Lower leg skin (tissue), 4 donors: ENCODE measurements around the gene PHEX. TPM values are rescaled to one million over a fixed set of nuclear protein-coding genes. Genes with fewer than 3 reads are reported as not detected.

ENCODE experiments used
- DNase-seq, 2 donors: peaks; one replicate each; pipeline ENCODE4 v3.0.0-alpha.2; 2019; ENCODE audit warnings: low spot score in 2 of 2
- H3K4me3 ChIP-seq: fragments of 200-600 bp; sonication (generic); 2 replicates; pipeline ENCODE4 v1.5.1; 2017; ENCODE audit warnings: mild to moderate bottlenecking, low read depth; ENCODE audit not compliant: poor library complexity, severe bottlenecking
- POLR2A ChIP-seq, 2 donors: fragments of 450-650 bp; IDR thresholded peaks; one replicate each; pipeline ENCODE4 v1.6.1; 2016 to 2017; ENCODE audit warnings: antibody characterized with exemption in 2 of 2, mild to moderate bottlenecking in 1 of 2, moderate library complexity in 1 of 2
- WGBS, 2 donors: methylation state at CpG; one replicate each; pipeline ENCODE4 v1.1.5; 2018; 5-methylcytosine and 5-hydroxymethylcytosine counted together
- intact Hi-C: fragments of 100-400 bp; cut with DNase I; formaldehyde crosslinking; loops from one replicate; pipeline ENCODE4 v1.15.0; 2023; ENCODE audit warnings: low total_unique reads
- total RNA-seq, 4 donors: library from RNA; depleted of rRNA; stranded (reverse); fragments of >200 nt; gene quantifications; one replicate each; pipeline ENCODE4 v1.1.0, GENCODE V29; 2016
- TF ChIP-seq, protein P1 (sequence below), 3 donors: fragments of 450-650 bp; IDR thresholded peaks; one replicate each; pipeline ENCODE4 v1.5.1; 2016; ENCODE audit warnings: antibody characterized with exemption in 3 of 3, mild to moderate bottlenecking in 3 of 3, moderate library complexity in 2 of 3

PHEX gene
- total RNA-seq, 4 donors from 2014 or later = 0.08 to 1.6 (median 0.10) TPM; not detected in 1

DNA sequence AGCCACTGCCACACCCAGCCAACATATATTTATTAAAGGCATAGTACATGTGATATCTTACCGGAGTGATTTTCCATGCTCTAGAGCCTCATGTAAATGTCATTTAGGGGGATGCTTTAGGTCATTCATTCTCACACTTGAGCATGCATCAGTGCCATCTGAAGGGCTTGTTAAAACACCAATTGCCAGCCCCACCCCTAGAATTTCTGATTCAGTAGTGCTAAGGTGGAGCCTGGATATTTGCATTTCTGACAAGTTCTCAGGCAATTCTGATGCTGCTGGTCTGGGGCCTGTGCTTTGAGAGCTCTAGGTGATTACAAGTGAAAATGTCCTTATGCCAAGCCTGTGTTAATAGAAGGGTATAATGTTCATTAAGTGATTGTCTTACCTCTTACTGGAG, 107.7 kb downstream of the PHEX start:
- DNase-seq = no peak
- intact Hi-C loops = no loop called here
- 67 to 91% methylated on average over 1 of the region's 1 CpG for WGBS, 2 donors
- H3K4me3 ChIP-seq = no peak overlapping the region
- no peak for TF ChIP-seq POLR2A (IDR thresholded peaks at IDR 0.05)
- TF ChIP-seq, protein P1, sequence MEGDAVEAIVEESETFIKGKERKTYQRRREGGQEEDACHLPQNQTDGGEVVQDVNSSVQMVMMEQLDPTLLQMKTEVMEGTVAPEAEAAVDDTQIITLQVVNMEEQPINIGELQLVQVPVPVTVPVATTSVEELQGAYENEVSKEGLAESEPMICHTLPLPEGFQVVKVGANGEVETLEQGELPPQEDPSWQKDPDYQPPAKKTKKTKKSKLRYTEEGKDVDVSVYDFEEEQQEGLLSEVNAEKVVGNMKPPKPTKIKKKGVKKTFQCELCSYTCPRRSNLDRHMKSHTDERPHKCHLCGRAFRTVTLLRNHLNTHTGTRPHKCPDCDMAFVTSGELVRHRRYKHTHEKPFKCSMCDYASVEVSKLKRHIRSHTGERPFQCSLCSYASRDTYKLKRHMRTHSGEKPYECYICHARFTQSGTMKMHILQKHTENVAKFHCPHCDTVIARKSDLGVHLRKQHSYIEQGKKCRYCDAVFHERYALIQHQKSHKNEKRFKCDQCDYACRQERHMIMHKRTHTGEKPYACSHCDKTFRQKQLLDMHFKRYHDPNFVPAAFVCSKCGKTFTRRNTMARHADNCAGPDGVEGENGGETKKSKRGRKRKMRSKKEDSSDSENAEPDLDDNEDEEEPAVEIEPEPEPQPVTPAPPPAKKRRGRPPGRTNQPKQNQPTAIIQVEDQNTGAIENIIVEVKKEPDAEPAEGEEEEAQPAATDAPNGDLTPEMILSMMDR (IDR thresholded peaks at IDR 0.05) = no peak

DNA sequence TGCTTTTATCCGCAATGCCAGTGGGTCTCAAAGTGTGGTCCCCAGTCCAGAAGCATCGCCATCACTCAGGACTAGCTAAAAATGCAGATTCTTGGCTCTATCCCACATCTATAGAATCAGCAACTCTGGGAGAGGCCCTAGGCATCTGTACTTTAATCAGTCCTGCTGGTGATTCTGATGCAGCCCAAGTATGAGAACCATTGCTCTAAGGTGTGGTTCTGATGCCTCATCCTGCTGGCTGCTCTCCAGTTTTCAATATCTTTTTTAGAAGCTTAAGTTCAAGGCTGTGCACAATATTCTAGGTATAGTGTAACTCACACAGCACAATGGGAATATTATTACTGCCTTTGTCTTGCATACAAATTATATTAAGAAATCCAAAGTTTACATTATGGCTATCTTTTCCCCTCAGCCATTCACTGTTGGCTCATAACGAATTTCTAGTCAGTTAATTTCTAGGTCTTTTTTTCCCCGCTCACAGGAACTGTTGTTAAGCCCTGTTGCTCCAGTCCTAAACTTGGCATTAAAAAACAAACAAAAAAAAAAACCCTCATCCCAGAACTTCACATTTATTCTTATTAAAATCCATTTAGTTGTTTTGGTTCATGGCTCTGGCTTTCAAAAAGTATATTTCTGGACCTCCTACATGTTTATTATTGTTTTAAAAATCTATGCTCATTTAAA, 109.1 kb downstream of the PHEX start:
- 66 to 77% methylated on average over 4 of the region's 4 CpGs for WGBS, 2 donors
- intact Hi-C loops = no loop called here
- no peak overlapping the region for H3K4me3 ChIP-seq

GRCh38 chrX:22147214-22147613, 115.1 kb downstream of the PHEX start:
- intact Hi-C loops = no loop called here
- WGBS, 2 donors = 63 to 93% methylated on average over 1 of the region's 1 CpG
- no peak for DNase-seq
- H3K4me3 ChIP-seq = no peak overlapping the region
- TF ChIP-seq POLR2A (IDR thresholded peaks at IDR 0.05) = no peak
- TF ChIP-seq, protein P1 (IDR thresholded peaks at IDR 0.05) = no peak

More for the DNA sequence above, 109.1 kb downstream of the PHEX start:
- TF ChIP-seq, protein P1 (IDR thresholded peaks at IDR 0.05) = no peak
- TF ChIP-seq POLR2A (IDR thresholded peaks at IDR 0.05) = no peak
- DNase-seq = no peak

GRCh38 chrX:22147942-22148341, 115.8 kb downstream of the PHEX start:
- TF ChIP-seq POLR2A (IDR thresholded peaks at IDR 0.05) = no peak
- TF ChIP-seq, protein P1 (IDR thresholded peaks at IDR 0.05) = no peak
- intact Hi-C loops = no loop called here
- no peak overlapping the region for H3K4me3 ChIP-seq
- DNase-seq = no peak
- WGBS, 2 donors = 75 to 86% methylated on average over 3 of the region's 3 CpGs

GRCh38 chrX:22148565-22148964, 116.4 kb downstream of the PHEX start:
- intact Hi-C loops = no loop called here
- no peak for TF ChIP-seq POLR2A (IDR thresholded peaks at IDR 0.05)
- TF ChIP-seq, protein P1 (IDR thresholded peaks at IDR 0.05) = no peak
- no peak for DNase-seq
- no peak overlapping the region for H3K4me3 ChIP-seq
- 70 to 94% methylated on average over 2 of the region's 2 CpGs for WGBS, 2 donors

DNA sequence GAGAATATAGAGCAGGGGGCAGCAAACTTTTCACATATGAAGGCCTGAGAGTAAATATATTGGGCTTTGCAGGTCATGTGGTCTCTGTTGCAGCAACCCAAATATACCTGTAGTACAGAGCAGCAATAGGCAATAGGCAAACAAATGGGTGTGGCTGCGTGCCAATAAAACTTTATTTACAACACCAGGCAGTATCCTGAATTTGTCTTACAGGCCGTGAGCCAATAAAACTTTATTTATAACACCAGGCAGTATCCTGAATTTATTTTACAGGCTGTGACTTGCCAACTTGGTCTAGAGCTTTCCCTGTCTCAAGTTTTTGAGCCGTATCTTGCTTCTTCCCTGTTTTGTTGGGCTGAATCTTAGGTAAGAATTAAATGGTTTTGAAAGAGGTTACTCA, 118.2 kb downstream of the PHEX start:
- intact Hi-C loops = no loop called here
- TF ChIP-seq, protein P1 (IDR thresholded peaks at IDR 0.05) = no peak
- TF ChIP-seq POLR2A (IDR thresholded peaks at IDR 0.05) = no peak
- 36 to 90% methylated on average over 3 of the region's 3 CpGs for WGBS, 2 donors
- no peak overlapping the region for H3K4me3 ChIP-seq
- no peak for DNase-seq
